AML-193 (cell line): ENCODE data around the gene STUM.
"Not testable (repeated sequence)": the region's sequence is repeated elsewhere in the genome, so short reads cannot be mapped to it uniquely, and the experiment has no call there.

ENCODE experiments used
- DNase-seq, 2 experiments: peaks; one replicate each; lab custom pipeline; 2025; lab: John Stamatoyannopoulos, UW

The STUM gene

GRCh38 chr1:226548256-226549093, at the start of gene STUM:
TSS of gene STUM (plus strand) at chr1:226548764. CDS start at chr1:226548905, 141 bp downstream.
- no peak for DNase-seq

GRCh38 chr1:226499699-226500098, 48.9 kb upstream of the STUM start:
- not testable (repeated sequence) for DNase-seq

- DNase-seq: no peak
Measured at GRCh38 chr1:226506021-226506420, 42.5 kb upstream of the STUM start.

GRCh38 chr1:226506921-226507320, 41.6 kb upstream of the STUM start:
- no peak for DNase-seq

- DNase-seq: no peak
Measured at GRCh38 chr1:226510453-226510852, 38.1 kb upstream of the STUM start.

GRCh38 chr1:226511296-226511695, 37.3 kb upstream of the STUM start:
- no peak for DNase-seq

- DNase-seq: no peak
Measured at GRCh38 chr1:226512076-226512728, 36.4 kb upstream of the STUM start.

GRCh38 chr1:226518375-226518774, 30.2 kb upstream of the STUM start:
- no peak for DNase-seq

- DNase-seq: no peak
Measured at GRCh38 chr1:226519135-226519534, 29.4 kb upstream of the STUM start.

- no peak for DNase-seq
Measured at GRCh38 chr1:226519716-226520598, 28.6 kb upstream of the STUM start.

GRCh38 chr1:226520640-226521355, 27.8 kb upstream of the STUM start:
- DNase-seq: no peak

GRCh38 chr1:226523646-226524406, 24.7 kb upstream of the STUM start:
- DNase-seq: no peak

- DNase-seq: no peak
Measured at GRCh38 chr1:226524547-226524946, 24.0 kb upstream of the STUM start.

GRCh38 chr1:226525750-226526149, 22.8 kb upstream of the STUM start:
- DNase-seq: no peak

GRCh38 chr1:226526801-226527595, 21.6 kb upstream of the STUM start:
- no peak for DNase-seq

GRCh38 chr1:226529891-226530290, 18.7 kb upstream of the STUM start:
- no peak for DNase-seq

- no peak for DNase-seq
Measured at GRCh38 chr1:226530591-226530990, 18.0 kb upstream of the STUM start.

GRCh38 chr1:226531360-226532093, 17.0 kb upstream of the STUM start:
- DNase-seq: no peak

- no peak for DNase-seq
Measured at GRCh38 chr1:226532553-226532952, 16.0 kb upstream of the STUM start.
